Fibroblast of skin of right biceps (primary cell): ENCODE measurements around the gene HDAC5.
"Not testable (repeated sequence)": the region's sequence is repeated elsewhere in the genome, so short reads cannot be mapped to it uniquely, and the experiment has no call there.

Experiments
- DNase-seq: peaks from one replicate; pipeline ENCODE4 v3.0.0-alpha.2; 2013

The HDAC5 gene

GRCh38 chr17:44066204-44066930 lies 57.1 kb downstream of the HDAC5 start, which contains the start of gene LSM12:
Gene LSM12, minus strand, starts transcription at chr17:44066671. Its CDS starts 84 bp downstream, at chr17:44066587.
- peak; percentile 92 for DNase-seq

- DNase-seq: no peak
Observed at GRCh38 chr17:44065668-44066203, 57.7 kb downstream of the HDAC5 start.

GRCh38 chr17:44063704-44064639 lies 59.5 kb downstream of the HDAC5 start:
- no peak for DNase-seq

- DNase-seq: no peak
Observed at GRCh38 chr17:44062871-44063270, 60.6 kb downstream of the HDAC5 start.

- DNase-seq: peak; percentile 44
Observed at GRCh38 chr17:44061446-44061845, 62.0 kb downstream of the HDAC5 start.

- no peak for DNase-seq
Observed at GRCh38 chr17:44059101-44059892, 64.1 kb downstream of the HDAC5 start.

GRCh38 chr17:44053125-44053872 lies 70.1 kb downstream of the HDAC5 start:
- no peak for DNase-seq

- DNase-seq: no peak
Observed at GRCh38 chr17:44049294-44050060, 74.0 kb downstream of the HDAC5 start.

GRCh38 chr17:44046893-44047292 lies 76.5 kb downstream of the HDAC5 start:
- DNase-seq: not testable (repeated sequence)

GRCh38 chr17:44045486-44045885 lies 78.0 kb downstream of the HDAC5 start:
- no peak for DNase-seq

GRCh38 chr17:44044071-44044470 lies 79.4 kb downstream of the HDAC5 start:
- DNase-seq: peak; percentile 71

GRCh38 chr17:44043272-44043696 lies 80.2 kb downstream of the HDAC5 start:
- no peak for DNase-seq

- DNase-seq: no peak
Observed at GRCh38 chr17:44039829-44040635, 83.4 kb downstream of the HDAC5 start.

GRCh38 chr17:44038604-44039011 lies 84.8 kb downstream of the HDAC5 start:
- no peak for DNase-seq

- DNase-seq: no peak
Observed at GRCh38 chr17:44037471-44037870, 86.0 kb downstream of the HDAC5 start.

- not testable (repeated sequence) for DNase-seq
Observed at GRCh38 chr17:44034688-44035087, 88.8 kb downstream of the HDAC5 start.

- no peak for DNase-seq
Observed at GRCh38 chr17:44033861-44034408, 89.5 kb downstream of the HDAC5 start.

GRCh38 chr17:44030482-44030881 lies 93.0 kb downstream of the HDAC5 start:
- no peak for DNase-seq

- DNase-seq: no peak
Observed at GRCh38 chr17:44029736-44030135, 93.7 kb downstream of the HDAC5 start.
